NCI-H524 (cell line): ENCODE data around the gene INHBE.
A peak's percentile ranks its signal among the peaks of the same experiment; 100 is the strongest.
"Not testable (repeated sequence)": the region's sequence is repeated elsewhere in the genome, so short reads cannot be mapped to it uniquely, and the experiment has no call there.

Source experiments
- DNase-seq, 2 experiments: peaks; one replicate each; lab custom pipeline; 2025; lab: John Stamatoyannopoulos, UW

INHBE gene

GRCh38 chr12:57441393-57441792 is 13.7 kb upstream of the INHBE start:
- DNase-seq, result not testable (repeated sequence)

- DNase-seq, result no peak
Observed at GRCh38 chr12:57441846-57442427, 13.2 kb upstream of the INHBE start.

- not testable (repeated sequence) for DNase-seq
Observed at GRCh38 chr12:57444337-57444736, 10.8 kb upstream of the INHBE start.

- DNase-seq, result no peak
Observed at GRCh38 chr12:57444744-57445143, 10.4 kb upstream of the INHBE start.

GRCh38 chr12:57446292-57446960 is 8.7 kb upstream of the INHBE start:
- no peak for DNase-seq

- DNase-seq, result no peak
Observed at GRCh38 chr12:57448669-57449068, 6.4 kb upstream of the INHBE start.

GRCh38 chr12:57449375-57449774 is 5.7 kb upstream of the INHBE start:
- DNase-seq, result no peak

- no peak for DNase-seq
Observed at GRCh38 chr12:57450057-57450456, 5.0 kb upstream of the INHBE start.

- DNase-seq, result no peak
Observed at GRCh38 chr12:57451233-57451778, 3.8 kb upstream of the INHBE start.

GRCh38 chr12:57452181-57452936 is 2.7 kb upstream of the INHBE start:
- DNase-seq, result peak; percentile 82 to 92

GRCh38 chr12:57452937-57453509 is 2.1 kb upstream of the INHBE start:
- DNase-seq, result peak; percentile 49 to 84

GRCh38 chr12:57454213-57454565 is 918 bp upstream of the INHBE start:
- DNase-seq, result no peak

GRCh38 chr12:57455374-57456144 is 452 bp downstream of the INHBE start:
- peak; percentile 94 to 95 for DNase-seq

- peak; percentile 88 to 89 for DNase-seq
Observed at GRCh38 chr12:57456145-57456700, 1.1 kb downstream of the INHBE start.

GRCh38 chr12:57456737-57457490 is 1.8 kb downstream of the INHBE start:
- DNase-seq, result peak in 1 of 2 experiments; percentile 36

- no peak for DNase-seq
Observed at GRCh38 chr12:57458665-57459054, 3.6 kb downstream of the INHBE start.

- peak; percentile 95 for DNase-seq
Observed at GRCh38 chr12:57459055-57459749, 4.1 kb downstream of the INHBE start.

GRCh38 chr12:57459750-57460467 is 4.8 kb downstream of the INHBE start, which contains the start of gene GLI1:
TSS of gene GLI1 (plus strand) at chr12:57459785. CDS start at chr12:57463692, 3,907 bp downstream.
- peak in 1 of 2 experiments; percentile 22 for DNase-seq

GRCh38 chr12:57460468-57460784 is 5.3 kb downstream of the INHBE start:
- peak in 1 of 2 experiments; percentile 33 for DNase-seq
